ENCODE data around the gene AADACL3.

DNA sequence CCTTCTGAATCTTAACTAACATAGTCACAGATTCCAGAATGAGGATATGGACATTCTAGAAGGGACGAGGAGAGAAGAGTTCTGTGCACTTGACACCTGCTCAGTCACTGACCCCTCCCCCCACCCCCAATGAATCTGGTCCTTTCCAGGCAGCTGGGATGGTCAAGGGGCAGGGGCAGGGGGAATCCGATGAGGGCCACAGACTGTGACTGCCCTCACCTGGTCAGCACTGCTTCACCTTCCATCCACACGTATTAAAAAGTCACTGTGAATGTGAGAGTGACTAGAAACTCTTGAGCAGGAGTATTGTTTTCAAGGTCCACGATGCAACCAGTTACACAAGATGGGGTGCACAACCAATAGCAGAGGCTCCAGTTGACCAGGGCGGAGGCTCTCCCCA, 48.1 kb downstream of the AADACL3 start:
- TF ChIP-seq, protein P1, sequence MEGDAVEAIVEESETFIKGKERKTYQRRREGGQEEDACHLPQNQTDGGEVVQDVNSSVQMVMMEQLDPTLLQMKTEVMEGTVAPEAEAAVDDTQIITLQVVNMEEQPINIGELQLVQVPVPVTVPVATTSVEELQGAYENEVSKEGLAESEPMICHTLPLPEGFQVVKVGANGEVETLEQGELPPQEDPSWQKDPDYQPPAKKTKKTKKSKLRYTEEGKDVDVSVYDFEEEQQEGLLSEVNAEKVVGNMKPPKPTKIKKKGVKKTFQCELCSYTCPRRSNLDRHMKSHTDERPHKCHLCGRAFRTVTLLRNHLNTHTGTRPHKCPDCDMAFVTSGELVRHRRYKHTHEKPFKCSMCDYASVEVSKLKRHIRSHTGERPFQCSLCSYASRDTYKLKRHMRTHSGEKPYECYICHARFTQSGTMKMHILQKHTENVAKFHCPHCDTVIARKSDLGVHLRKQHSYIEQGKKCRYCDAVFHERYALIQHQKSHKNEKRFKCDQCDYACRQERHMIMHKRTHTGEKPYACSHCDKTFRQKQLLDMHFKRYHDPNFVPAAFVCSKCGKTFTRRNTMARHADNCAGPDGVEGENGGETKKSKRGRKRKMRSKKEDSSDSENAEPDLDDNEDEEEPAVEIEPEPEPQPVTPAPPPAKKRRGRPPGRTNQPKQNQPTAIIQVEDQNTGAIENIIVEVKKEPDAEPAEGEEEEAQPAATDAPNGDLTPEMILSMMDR (IDR thresholded peaks at IDR 0.05; ENCODE audit: low read length) = no peak
- TF ChIP-seq EZH2 (IDR thresholded peaks at IDR 0.05; ENCODE audit: borderline replicate concordance, low read length) = no peak
